GM19395 (cell line): ENCODE measurements around the gene NAPSA.

Experiments
- ATAC-seq: cut with Tn5 transposase; IDR thresholded peaks from one replicate; pipeline ENCODE4 v1.9.1; 2021; ENCODE audit warnings: mild to moderate bottlenecking, moderate library complexity; ENCODE audit not compliant: unreplicated experiment

The NAPSA gene

DNA sequence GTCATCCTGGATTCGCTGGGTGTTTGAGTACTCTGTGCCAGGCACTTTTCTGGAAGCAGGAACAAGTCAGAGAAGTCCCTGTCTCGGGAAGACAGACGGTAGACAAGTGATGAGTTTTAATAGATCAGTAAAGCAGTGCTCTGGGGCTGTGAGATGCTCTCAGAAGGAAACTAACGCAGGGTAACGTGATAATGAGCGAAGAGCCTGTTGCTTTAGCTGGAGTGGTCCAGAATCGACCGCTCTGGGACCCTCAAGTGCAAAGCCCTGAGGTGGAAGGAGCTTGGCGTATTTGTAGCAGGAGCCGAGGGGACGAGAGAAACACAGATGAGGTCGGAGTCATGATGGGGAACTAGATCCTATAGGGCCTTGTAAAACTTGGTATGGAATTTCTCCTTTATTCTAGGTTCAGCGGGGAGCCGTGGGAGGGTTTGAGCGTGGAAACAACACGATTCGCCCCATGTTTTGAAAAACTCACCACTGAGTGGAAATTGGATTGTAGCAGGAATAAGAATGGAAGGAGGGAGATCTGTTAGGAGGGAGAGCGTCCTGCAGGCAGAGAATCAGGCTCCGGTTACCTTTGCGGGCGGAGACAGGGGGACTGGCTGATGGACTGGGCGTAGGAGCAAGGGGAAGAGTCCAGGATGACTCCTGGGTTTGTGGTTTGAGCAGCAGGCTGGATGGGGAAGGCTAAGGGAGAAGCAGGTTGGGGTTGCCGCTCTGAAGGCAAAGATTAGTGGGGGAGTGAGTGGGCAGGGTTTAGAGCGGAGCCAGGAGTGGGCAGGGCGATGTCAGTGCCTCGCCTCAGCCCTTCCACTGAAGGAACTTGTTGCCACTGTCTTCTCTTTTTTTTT, 19.5 kb upstream of the NAPSA start:
- ATAC-seq = no peak

GRCh38 chr19:50383852-50384684, 18.6 kb upstream of the NAPSA start, which contains the start of gene POLD1:
Gene POLD1 (plus strand): TSS chr19:50384347. CDS start chr19:50398852, 14,505 bp downstream.
- peak; percentile 80 for ATAC-seq

DNA sequence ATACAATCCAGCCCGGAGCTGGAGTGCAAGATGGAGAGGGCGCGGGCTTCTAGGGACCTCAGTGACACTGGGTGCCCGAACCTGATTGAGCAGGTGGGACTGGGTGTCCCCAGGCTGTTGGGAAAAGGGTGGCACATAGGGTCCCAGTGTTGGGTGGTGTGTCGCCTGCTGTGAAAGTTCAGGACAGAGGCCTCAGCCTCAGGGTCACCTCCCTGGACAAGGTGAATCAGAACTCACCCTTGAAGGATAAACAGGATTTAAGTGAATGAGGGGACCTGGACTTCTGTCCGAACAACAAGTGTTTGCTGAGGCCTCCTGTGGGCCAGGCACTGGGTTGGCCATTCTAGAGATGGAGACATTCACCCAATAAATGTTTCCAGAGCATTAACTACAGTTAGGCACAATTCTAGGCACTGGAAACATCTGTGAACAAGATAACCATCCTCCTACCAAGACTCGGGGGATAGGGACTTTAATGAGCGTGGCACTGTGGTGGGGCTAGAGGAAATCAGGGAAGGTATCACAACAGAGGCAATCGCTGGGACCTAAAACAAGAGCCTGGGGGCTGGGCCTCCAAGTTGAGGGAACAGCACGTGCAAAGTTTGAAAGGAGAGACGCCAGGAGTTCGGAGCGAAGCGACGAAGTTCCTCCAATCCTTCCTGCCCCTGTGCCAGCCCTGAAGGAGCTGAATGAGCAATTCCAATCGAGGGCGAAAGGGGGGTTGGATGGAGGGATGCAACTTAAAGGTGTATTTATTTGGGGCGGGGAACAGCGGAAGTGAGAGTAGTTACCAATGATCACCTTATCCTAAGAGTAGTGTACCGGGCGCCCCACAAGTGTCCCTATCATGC, 17.8 kb upstream of the NAPSA start:
- no peak for ATAC-seq

DNA sequence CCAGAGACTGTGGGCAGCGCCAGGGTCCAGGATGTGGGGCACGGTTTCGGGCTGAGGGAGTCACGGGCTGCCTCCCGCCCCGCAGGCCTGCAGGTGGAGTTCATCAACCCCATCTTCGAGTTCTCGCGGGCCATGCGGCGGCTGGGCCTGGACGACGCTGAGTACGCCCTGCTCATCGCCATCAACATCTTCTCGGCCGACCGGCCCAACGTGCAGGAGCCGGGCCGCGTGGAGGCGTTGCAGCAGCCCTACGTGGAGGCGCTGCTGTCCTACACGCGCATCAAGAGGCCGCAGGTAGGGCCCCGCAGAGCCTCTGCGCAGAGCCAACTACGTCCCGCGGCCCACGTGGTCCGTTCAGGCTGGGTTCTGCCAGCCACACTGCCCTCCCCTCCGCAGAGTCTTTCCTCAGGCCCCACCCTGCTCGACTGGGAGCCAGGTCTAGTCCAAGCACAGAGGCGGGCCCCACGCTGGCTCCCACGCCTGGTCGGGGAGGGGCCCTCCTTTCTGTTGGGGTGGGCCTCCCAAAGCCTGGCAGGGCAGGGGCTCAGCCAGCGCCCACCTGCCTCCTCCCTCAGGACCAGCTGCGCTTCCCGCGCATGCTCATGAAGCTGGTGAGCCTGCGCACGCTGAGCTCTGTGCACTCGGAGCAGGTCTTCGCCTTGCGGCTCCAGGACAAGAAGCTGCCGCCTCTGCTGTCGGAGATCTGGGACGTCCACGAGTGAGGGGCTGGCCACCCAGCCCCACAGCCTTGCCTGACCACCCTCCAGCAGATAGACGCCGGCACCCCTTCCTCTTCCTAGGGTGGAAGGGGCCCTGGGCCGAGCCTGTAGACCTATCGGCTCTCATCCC, 16.7 kb upstream of the NAPSA start:
- no peak for ATAC-seq

GRCh38 chr19:50380751-50381151, 15.3 kb upstream of the NAPSA start:
- ATAC-seq = no peak

DNA sequence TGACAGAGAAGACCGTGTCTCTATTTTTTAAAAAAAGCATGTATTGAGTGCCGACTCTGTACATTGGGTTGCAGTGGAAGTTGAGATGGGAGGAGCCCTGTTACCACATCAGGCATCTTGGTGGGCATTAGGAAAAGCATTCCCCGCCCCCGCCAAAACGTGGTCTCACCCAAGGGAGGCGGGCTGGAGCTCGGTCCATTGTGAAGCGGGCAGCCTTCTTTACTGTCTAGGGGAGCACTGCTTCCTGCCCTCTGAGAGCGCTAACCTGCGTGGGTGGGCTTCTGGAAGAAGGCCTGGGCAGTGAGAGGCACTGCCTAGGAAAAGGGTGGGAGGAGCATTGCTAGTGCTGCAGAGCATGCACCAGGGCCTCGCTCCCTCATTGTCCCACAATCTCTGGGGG, 14.7 kb upstream of the NAPSA start:
- ATAC-seq = no peak

DNA sequence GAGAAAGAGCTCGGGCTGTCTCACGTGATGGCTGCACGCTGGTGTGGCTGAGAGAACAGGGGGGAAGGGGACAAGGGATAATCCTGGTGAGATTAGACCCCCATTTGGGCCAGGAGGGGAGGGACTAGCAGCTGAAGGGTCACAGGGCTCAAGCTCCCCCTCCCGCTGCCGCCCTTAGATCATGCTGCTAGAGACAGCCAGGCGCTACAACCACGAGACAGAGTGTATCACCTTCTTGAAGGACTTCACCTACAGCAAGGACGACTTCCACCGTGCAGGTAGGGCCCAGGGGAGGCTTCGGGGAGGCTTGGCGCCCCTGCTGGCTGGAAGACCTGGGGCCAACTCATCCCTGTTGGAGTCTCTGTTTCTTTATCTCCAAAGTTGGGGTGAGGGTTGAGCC, 14.2 kb upstream of the NAPSA start:
- no peak for ATAC-seq

GRCh38 chr19:50378863-50379236, 13.4 kb upstream of the NAPSA start:
- no peak for ATAC-seq

DNA sequence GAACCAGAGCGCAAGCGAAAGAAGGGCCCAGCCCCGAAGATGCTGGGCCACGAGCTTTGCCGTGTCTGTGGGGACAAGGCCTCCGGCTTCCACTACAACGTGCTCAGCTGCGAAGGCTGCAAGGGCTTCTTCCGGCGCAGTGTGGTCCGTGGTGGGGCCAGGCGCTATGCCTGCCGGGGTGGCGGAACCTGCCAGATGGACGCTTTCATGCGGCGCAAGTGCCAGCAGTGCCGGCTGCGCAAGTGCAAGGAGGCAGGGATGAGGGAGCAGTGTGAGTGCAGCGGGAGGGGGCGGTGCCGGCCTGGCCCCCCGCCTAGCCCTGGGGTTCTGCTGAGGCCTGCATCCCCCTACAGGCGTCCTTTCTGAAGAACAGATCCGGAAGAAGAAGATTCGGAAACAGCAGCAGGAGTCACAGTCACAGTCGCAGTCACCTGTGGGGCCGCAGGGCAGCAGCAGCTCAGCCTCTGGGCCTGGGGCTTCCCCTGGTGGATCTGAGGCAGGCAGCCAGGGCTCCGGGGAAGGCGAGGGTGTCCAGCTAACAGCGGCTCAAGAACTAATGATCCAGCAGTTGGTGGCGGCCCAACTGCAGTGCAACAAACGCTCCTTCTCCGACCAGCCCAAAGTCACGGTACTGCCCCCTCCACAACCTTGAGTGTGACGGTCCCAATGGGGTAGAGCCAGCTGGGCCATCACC, 12.9 kb upstream of the NAPSA start:
- no peak for ATAC-seq

DNA sequence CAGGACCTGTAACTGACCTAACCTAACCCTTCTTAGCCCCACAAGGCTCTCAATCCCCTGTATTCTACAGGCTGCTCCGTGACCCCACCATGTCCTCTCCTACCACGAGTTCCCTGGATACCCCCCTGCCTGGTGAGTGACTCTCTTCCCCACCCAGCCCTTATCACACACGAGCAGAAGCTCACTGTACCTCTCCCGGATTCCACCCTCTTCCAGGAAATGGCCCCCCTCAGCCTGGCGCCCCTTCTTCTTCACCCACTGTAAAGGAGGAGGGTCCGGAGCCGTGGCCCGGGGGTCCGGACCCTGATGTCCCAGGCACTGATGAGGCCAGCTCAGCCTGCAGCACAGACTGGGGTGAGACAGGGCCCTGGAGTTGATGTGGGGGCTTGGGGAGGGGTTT, 12.1 kb upstream of the NAPSA start:
- ATAC-seq = no peak

DNA sequence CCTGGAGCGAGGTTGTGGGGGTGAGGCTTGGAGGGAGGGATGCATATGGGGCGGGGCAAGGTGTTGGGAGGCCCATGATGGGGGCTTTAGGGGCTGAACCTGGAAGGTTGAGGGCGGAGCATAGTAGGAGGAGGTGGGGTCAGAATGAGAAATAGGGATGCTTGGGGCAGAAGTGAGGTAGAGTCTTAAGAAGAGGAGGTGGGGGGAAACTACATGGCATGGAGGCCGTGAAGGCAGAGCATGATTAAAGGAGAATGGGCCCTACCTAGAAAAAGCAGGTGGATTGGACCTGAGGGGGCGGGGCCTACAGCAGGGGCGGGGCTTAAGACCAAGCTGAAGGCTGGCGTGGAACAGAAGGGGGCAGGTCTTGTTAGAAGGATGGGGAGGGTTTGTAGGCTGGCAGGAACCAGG, 11.6 kb upstream of the NAPSA start:
- no peak for ATAC-seq

- peak; percentile 86 for ATAC-seq
These were observed 11.0 kb upstream of the NAPSA start, which contains the start of gene NR1H2 for GRCh38 chr19:50376166-50377050. Gene NR1H2 (plus strand): TSS chr19:50376457. CDS start chr19:50377606, 1,149 bp downstream.

GRCh38 chr19:50371914-50372475, 6.6 kb upstream of the NAPSA start:
- ATAC-seq = no peak

DNA sequence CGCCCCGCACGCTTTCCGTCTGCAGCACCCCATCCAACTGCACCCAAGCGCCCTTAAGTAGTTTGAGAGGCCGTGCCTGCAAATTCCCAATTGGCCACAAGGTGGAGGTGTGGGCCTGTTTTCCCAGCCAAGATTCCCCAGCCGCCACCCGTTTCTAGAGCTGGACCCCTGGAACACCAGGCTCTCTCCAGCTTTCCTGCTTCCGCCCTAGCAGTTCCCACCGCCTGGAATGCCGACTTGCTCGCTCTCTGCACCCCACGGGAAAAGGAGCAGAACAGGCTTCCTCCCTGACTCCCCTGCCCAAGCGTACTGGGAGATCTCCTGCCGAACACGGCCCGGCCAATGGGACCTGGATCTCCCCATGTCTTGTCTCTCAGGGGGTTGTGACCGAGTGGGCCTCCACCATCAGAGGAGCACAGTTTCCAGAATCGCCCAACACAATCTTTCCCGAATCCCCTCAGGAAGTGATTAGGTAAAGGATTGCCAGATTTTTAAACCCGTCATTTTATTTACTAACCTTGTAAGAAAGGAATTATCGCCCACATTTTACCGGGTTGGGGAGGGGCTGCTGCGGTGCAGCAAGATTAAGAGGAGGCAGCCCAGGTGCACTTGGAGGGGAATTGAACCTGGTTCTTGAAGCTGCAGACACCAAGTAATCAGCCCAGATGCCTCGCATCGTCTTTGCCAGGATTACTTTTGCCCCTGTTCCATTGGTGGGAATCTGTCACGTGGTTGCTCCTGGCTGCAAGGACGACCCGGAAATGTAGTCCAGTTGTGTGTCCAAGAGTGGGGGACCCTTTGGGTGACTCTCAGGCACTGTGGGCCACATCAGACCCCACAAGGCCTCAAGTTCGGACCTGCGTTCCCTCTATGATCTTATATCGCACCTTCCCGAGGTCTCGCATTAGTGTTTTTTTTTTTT, 3.5 kb upstream of the NAPSA start:
- no peak for ATAC-seq

DNA sequence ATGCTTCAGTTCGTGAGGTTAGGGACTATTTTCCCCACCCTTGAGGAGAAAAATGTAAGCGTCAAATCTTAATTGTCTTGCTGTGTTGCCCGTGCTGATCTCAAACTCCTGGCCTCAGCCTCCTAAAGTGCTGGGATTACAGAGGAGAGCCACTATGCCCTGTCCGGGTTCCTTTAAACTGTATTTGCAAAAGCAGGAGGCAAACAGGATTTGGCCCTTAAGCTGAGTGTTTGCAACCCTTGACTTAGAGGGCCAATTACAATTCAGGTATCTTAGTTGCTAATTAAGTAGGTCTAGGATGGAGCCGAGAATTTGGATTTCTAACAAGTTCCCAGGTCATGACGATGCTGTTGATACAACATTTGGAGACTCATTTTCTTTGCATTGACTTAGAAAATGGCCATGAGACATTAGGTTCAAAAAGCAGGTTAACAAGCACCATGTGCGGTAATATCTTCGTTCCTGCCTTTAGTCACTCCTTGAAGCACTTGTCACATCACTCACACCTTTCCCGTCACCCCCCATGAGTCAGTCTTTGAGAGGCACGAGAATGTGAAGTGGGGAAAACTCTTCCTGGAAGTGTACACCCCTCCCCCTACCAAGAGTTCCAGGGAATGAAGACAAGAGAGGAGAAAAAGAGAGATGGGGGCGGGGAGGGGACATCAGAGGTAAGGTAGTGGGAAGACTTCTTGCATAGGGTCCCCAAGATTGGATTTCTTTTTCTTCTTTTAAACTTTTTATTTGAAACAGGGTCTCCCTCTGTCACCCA, 2.6 kb downstream of the NAPSA start:
- ATAC-seq = no peak

- no peak for ATAC-seq
These were observed 3.4 kb downstream of the NAPSA start for GRCh38 chr19:50362030-50362412.
